GM12878 (cell line): ENCODE measurements around the gene CNR2. TPM values are rescaled to one million over a fixed set of nuclear protein-coding genes. Genes with fewer than 3 reads are reported as not detected.

Experiments
- ATAC-seq: fragments of 200-7000 bp; cut with Tn5 transposase; 3 replicates; pipeline ENCODE4 v1.9.1; 2020; ENCODE audit warnings: mild to moderate bottlenecking, moderate library complexity
- BruUV-seq: library from RNA; stranded (reverse); fragments of 400-500 nt; replicated peaks from 2 replicates; lab custom pipeline; 2021; lab: Mats Ljungman, UMichigan
- CTCF ChIA-PET: fragments of 300-600 bp; sonication (Branson Sonifier 250); formaldehyde crosslinking; extraction: SDS; loops from one replicate; lab custom pipeline; 2021; ENCODE audit warnings: inconsistent platforms; lab: Yijun Ruan, JAX
- POLR2A ChIA-PET: fragments of 350-600 bp; formaldehyde crosslinking; extraction: SDS; loops from one replicate; lab custom pipeline; 2021; ENCODE audit warnings: inconsistent platforms; lab: Charles Lee
- RAD21 ChIA-PET: fragments of 300-600 bp; sonication (Branson Sonifier 250); formaldehyde crosslinking; loops from one replicate; lab custom pipeline; 2023; ENCODE audit warnings: antibody characterized with exemption; ENCODE audit not compliant: unreplicated experiment; lab: Charles Lee
- SMC1A ChIA-PET: fragments of 300-600 bp; sonication (Branson Sonifier 250); formaldehyde crosslinking; loops from one replicate; lab custom pipeline; 2023; ENCODE audit not compliant: unreplicated experiment, uncharacterized antibody; lab: Charles Lee
- DNase-seq: peaks from one replicate; pipeline ENCODE4 v3.0.0-alpha.2; 2011; ENCODE audit warnings: low read depth, low spot score
- FAIRE-seq: peaks from 3 replicates; lab custom pipeline; 2011; peaks lifted over from hg19 to GRCh38; lab: Jason Lieb, UNC
- H2AFZ ChIP-seq: 2 replicates; pipeline ENCODE4 v1.6.0; 2011; ENCODE audit warnings: low read depth, low read length, control low read depth; ENCODE audit not compliant: control insufficient read depth
- H3K27ac ChIP-seq: 2 replicates; pipeline ENCODE4 v1.5.1; 2011; ENCODE audit warnings: control low read depth; ENCODE audit not compliant: control insufficient read depth, insufficient read depth
- H3K27me3 ChIP-seq, 2 experiments: replicated peaks in 1 of 2; 2 replicates each; pipeline versions ENCODE4 v1.6.0 to v1.6.1; 2011; ENCODE audit warnings: low read length in 1 of 2; ENCODE audit not compliant: control insufficient read depth in 2 of 2, insufficient read depth in 2 of 2
- H3K36me3 ChIP-seq, 2 experiments: 2 replicates each; pipeline ENCODE4 v1.5.1; 2011; ENCODE audit warnings: low read length in 1 of 2; ENCODE audit not compliant: control insufficient read depth in 2 of 2, insufficient read depth in 2 of 2
- H3K4me1 ChIP-seq: 2 replicates; pipeline ENCODE4 v1.6.1; 2011; ENCODE audit warnings: mild to moderate bottlenecking, low read length, moderate library complexity, mixed read lengths; ENCODE audit not compliant: control insufficient read depth, insufficient read depth
- H3K4me2 ChIP-seq: 2 replicates; pipeline ENCODE4 v1.6.0; 2011; ENCODE audit warnings: control low read depth; ENCODE audit not compliant: control insufficient read depth, insufficient read depth
- H3K4me3 ChIP-seq: fragments of 200-600 bp; sonication (generic); 2 replicates; pipeline ENCODE4 v1.5.1; 2016
- H3K79me2 ChIP-seq: 2 replicates; pipeline ENCODE4 v1.6.0; 2011; ENCODE audit warnings: low read length; ENCODE audit not compliant: control insufficient read depth, insufficient read depth
- H3K9ac ChIP-seq: 2 replicates; pipeline ENCODE4 v1.8.0; 2011; ENCODE audit warnings: low read length, control low read depth, mixed read lengths; ENCODE audit not compliant: control insufficient read depth, insufficient read depth
- H3K9me3 ChIP-seq: replicated peaks from 3 replicates; pipeline ENCODE4 v1.5.1; 2011; ENCODE audit warnings: mild to moderate bottlenecking, low read length; ENCODE audit not compliant: control insufficient read depth, insufficient read depth
- H4K20me1 ChIP-seq: 2 replicates; pipeline ENCODE4 v1.6.0; 2011; ENCODE audit not compliant: control insufficient read depth, insufficient read depth
- BHLHE40 ChIP-seq, 2 experiments: fragments of 450-650 bp in 1 of 2; IDR thresholded peaks; 2 replicates each; pipeline ENCODE4 v1.6.1; 2011 to 2017; ENCODE audit warnings: low read depth in 2 of 2, borderline replicate concordance in 1 of 2, improper control_type of control experiment in 1 of 2, low read length in 1 of 2, mild to moderate bottlenecking in 1 of 2
- BRCA1 ChIP-seq: IDR thresholded peaks from 2 replicates; pipeline ENCODE4 v1.6.1; 2011; ENCODE audit warnings: low read depth, low read length, improper control_type of control experiment
- CEBPB ChIP-seq, 2 experiments: fragments of 150-350 bp in 1 of 2; IDR thresholded peaks; 2 replicates each; pipeline ENCODE4 v1.6.1; 2012 to 2014; ENCODE audit warnings: low read depth in 2 of 2, low read length in 2 of 2, borderline replicate concordance in 1 of 2, inconsistent platforms in 1 of 2
- CREM ChIP-seq: IDR thresholded peaks from 2 replicates; pipeline ENCODE4 v1.6.1; 2014; ENCODE audit warnings: antibody characterized with exemption, low read depth
- EGR1 ChIP-seq, 2 experiments: IDR thresholded peaks; 1 replicate in 1 of 2; 2 replicates in 1 of 2; pipeline ENCODE4 v1.6.1; 2011 to 2012; ENCODE audit warnings: low read depth in 2 of 2, low read length in 2 of 2, borderline replicate concordance in 1 of 2, mild to moderate bottlenecking in 1 of 2, moderate library complexity in 1 of 2
- MTA2 ChIP-seq: fragments of 450-650 bp; IDR thresholded peaks from 2 replicates; pipeline ENCODE4 v1.6.1; 2016; ENCODE audit warnings: low read depth, mild to moderate bottlenecking, moderate library complexity
- POLR2A ChIP-seq: IDR thresholded peaks from 2 replicates; pipeline ENCODE4 v1.6.1; 2011; ENCODE audit warnings: low read depth, mild to moderate bottlenecking, low read length
- POLR2AphosphoS5 ChIP-seq: IDR thresholded peaks from 2 replicates; pipeline ENCODE4 v1.6.1; 2011; ENCODE audit warnings: mild to moderate bottlenecking, low read length, inconsistent platforms
- RB1 ChIP-seq: fragments of 450-650 bp; formaldehyde crosslinking; IDR thresholded peaks from 2 replicates; pipeline ENCODE4 v1.6.1; 2017; ENCODE audit warnings: mild to moderate bottlenecking, borderline replicate concordance
- RBBP5 ChIP-seq: fragments of 200-600 bp; sonication (generic); conservative IDR thresholded peaks from 2 replicates; pipeline ENCODE4 v1.6.1; 2016
- RCOR1 ChIP-seq: conservative IDR thresholded peaks from 2 replicates; pipeline ENCODE4 v1.6.1; 2012; ENCODE audit warnings: low read depth, low read length, improper control_type of control experiment
- RUNX3 ChIP-seq: IDR thresholded peaks from 2 replicates; pipeline ENCODE4 v1.6.1; 2012; ENCODE audit warnings: low read length, inconsistent platforms
- SUPT20H ChIP-seq: IDR thresholded peaks from 2 replicates; pipeline ENCODE4 v1.6.1; 2011; ENCODE audit warnings: low read depth, mild to moderate bottlenecking, low read length, moderate library complexity, borderline replicate concordance; ENCODE audit not compliant: control insufficient read depth
- WGBS: methylation state at CpG from one replicate; pipeline ENCODE4 v1.1.6; 2016; ENCODE audit warnings: low lambda C conversion rate; ENCODE audit not compliant: insufficient replicate concordance, insufficient coverage; ENCODE audit errors: missing lambda C conversion rate; 5-methylcytosine and 5-hydroxymethylcytosine counted together
- in situ Hi-C: fragments of 300-500 bp; cut with MboI; formaldehyde crosslinking; loops from 9 replicates; pipeline ENCODE4 v1.14.3; 2018; ENCODE audit warnings: mixed read lengths
- intact Hi-C: fragments of 100-400 bp; cut with micrococcal nuclease; formaldehyde crosslinking; loops from one replicate; pipeline ENCODE4 v1.14.2; 2022; ENCODE audit not compliant: unreplicated experiment
- polyA plus RNA-seq, 11 experiments: library from polyadenylated mRNA; depleted of rRNA in 4 of 11; unstranded in 6 of 11; stranded (reverse) in 5 of 11; fragments of >200 nt; fragmentation: Nextera tagmentation in 4 of 11; fragmentation: Illumina TruSeq in 1 of 11; extraction: Ambion mirVana in 4 of 11; extraction: Trizol in 1 of 11; gene quantifications; 1 replicate in 1 of 11; 2 replicates in 10 of 11; pipeline versions ENCODE4 v1.2.1 to v1.2.3, GENCODE V29; 2011 to 2016; ENCODE audit warnings: inconsistent platforms in 2 of 11, missing spikeins in 2 of 11, low read depth in 1 of 11
- total RNA-seq, 4 experiments: library from RNA; depleted of rRNA in 3 of 4; stranded (reverse); fragments of >200 nt in 3 of 4; fragmentation: Illumina TruSeq in 1 of 4; extraction: Trizol in 1 of 4; gene quantifications; 2 replicates each; pipeline versions ENCODE4 v1.2.1 to v1.2.3, GENCODE V29; 2013 to 2021
- TF ChIP-seq, protein P1 (sequence below): IDR thresholded peaks from 2 replicates; pipeline ENCODE4 v1.6.1; 2012; ENCODE audit warnings: low read depth, low read length, improper control_type of control experiment
- TF ChIP-seq, protein P2 (sequence below): fragments of 450-650 bp; IDR thresholded peaks from 2 replicates; pipeline ENCODE4 v1.6.1; 2016; ENCODE audit warnings: mild to moderate bottlenecking
- TF ChIP-seq, protein P3 (sequence below): fragments of 450-650 bp; IDR thresholded peaks from 2 replicates; pipeline ENCODE4 v1.6.1; 2017; ENCODE audit warnings: mild to moderate bottlenecking, moderate library complexity

The CNR2 gene
- total and polyA plus RNA-seq, 10 of the 15 experiments (the other 5 are each of a cell fraction or from before 2014, with no cell fraction given) = 0.46 to 19.8 (median 12.2) TPM

DNA sequence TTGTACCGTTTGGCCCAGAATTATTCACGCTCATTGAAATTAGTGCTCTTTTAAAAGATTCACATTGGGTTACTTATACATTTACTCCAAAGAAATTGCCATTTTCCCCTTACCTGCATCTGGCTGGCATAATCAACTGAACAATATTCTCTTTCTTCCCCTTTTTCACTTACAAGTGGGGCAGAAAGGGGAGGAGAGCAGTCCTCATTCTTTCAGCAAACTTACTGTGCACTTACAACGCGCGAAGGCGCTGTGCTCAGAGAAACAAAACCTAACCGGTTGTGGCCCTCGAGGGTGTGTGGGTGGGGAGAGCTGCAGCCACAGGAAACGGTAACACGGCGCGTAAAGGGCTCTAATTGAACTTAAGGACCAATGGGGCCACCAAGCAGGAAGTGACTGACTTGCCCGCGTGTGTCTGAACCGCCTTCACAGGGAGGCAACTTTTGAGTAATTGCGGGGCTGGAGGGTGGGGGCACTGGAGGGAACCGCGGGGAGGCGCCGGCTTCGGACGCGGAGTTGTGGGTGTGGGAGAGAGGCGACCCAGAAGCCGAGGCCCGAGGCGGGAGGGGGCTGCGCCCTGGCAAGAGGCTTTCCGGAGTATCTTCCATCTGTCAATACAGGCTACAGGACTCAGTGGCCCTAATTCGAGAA, 45.8 kb upstream of the CNR2 start:
- Histone ChIP-seq H2AFZ (peak overlapping the region; percentile 70), H3K4me3 (peak overlapping the region; percentile 87), H3K27me3 (no peaks in the 10 kb centered on the region), H3K9ac (peak overlapping the region; percentile 98), H3K4me1 (peaks cover 30% of the 10 kb centered on the region), H3K4me2 (peak overlapping the region; percentile 70), H3K9me3 (no peaks in the 10 kb centered on the region), H3K79me2 (peaks cover 28% of the 10 kb centered on the region), H3K36me3 (peaks cover 0 to 3% of the 10 kb centered on the region in 2 experiments; a peak in 1 of 4 replicates), H3K27ac (peak overlapping the region; percentile 97), H4K20me1 (no peaks in the 10 kb centered on the region)
- DNase-seq (peak; percentile 96), ATAC-seq (peak; percentile 87), FAIRE-seq (peak; percentile 94)
- intact Hi-C loops = loop anchor here (2.0 to 5.0 kb wide), 3 partner anchors 22 to 233 kb away; partner anchors contain the start of gene SRSF10
- ChIA-PET RAD21 (interaction anchor here (0.7 to 3.6 kb wide), 7 partner anchors 12 to 72 kb away, joined by 3 to 29 read pairs (median 11); no protein-coding TSS in a partner anchor), SMC1A (interaction anchor here (1.2 to 9.6 kb wide), 6 partner anchors 10 to 69 kb away, joined by 3 to 77 read pairs (median 6); partner anchors contain the start of gene SRSF10), POLR2A (interaction anchor here (0.5 to 8.1 kb wide), 6 partner anchors 20 to 190 kb away, joined by 3 to 108 read pairs (median 6); partner anchors contain the start of gene SRSF10), CTCF (interaction anchor here (0.6 to 3.4 kb wide), 4 partner anchors 11 to 72 kb away, joined by 3 to 21 read pairs (median 6); no protein-coding TSS in a partner anchor)
- in situ Hi-C loops = no loop called here
- no TSS peak for BruUV-seq
- 1% methylated on average over 30 of the region's 30 CpGs for WGBS
- TF ChIP-seq SUPT20H = no peak
- peak; percentile 93 for TF ChIP-seq POLR2AphosphoS5
- TF ChIP-seq POLR2A = peak; percentile 68
- TF ChIP-seq RBBP5 = no peak
- TF ChIP-seq MTA2 = peak; percentile 76
- TF ChIP-seq, protein P1, sequence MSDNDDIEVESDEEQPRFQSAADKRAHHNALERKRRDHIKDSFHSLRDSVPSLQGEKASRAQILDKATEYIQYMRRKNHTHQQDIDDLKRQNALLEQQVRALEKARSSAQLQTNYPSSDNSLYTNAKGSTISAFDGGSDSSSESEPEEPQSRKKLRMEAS = peak; percentile 46; the same call in 1 of the 2 replicates
- TF ChIP-seq, protein P2, sequence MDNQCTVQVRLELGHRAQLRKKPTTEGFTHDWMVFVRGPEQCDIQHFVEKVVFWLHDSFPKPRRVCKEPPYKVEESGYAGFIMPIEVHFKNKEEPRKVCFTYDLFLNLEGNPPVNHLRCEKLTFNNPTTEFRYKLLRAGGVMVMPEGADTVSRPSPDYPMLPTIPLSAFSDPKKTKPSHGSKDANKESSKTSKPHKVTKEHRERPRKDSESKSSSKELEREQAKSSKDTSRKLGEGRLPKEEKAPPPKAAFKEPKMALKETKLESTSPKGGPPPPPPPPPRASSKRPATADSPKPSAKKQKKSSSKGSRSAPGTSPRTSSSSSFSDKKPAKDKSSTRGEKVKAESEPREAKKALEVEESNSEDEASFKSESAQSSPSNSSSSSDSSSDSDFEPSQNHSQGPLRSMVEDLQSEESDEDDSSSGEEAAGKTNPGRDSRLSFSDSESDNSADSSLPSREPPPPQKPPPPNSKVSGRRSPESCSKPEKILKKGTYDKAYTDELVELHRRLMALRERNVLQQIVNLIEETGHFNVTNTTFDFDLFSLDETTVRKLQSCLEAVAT = peak; percentile 36; the same call in 1 of the 2 replicates
- 0 out of 2 replicates have a peak, but pooled peaks have one; percentile 4 for TF ChIP-seq RB1
- TF ChIP-seq CEBPB (IDR thresholded peaks at IDR 0.05; ENCODE audit: borderline replicate concordance in 1 of 2, low read depth in 2 of 2, low read length in 2 of 2) = no peak
- TF ChIP-seq RUNX3 = peak; percentile 89
- TF ChIP-seq RCOR1 = 0 out of 2 replicates have a peak, but pooled peaks have one; percentile 18
- TF ChIP-seq BRCA1 = no peak
- peak; percentile 37 to 95 for TF ChIP-seq EGR1 (IDR thresholded peaks at IDR 0.05; ENCODE audit: borderline replicate concordance in 1 of 2, low read depth in 2 of 2, low read length in 2 of 2)
- TF ChIP-seq, protein P3, sequence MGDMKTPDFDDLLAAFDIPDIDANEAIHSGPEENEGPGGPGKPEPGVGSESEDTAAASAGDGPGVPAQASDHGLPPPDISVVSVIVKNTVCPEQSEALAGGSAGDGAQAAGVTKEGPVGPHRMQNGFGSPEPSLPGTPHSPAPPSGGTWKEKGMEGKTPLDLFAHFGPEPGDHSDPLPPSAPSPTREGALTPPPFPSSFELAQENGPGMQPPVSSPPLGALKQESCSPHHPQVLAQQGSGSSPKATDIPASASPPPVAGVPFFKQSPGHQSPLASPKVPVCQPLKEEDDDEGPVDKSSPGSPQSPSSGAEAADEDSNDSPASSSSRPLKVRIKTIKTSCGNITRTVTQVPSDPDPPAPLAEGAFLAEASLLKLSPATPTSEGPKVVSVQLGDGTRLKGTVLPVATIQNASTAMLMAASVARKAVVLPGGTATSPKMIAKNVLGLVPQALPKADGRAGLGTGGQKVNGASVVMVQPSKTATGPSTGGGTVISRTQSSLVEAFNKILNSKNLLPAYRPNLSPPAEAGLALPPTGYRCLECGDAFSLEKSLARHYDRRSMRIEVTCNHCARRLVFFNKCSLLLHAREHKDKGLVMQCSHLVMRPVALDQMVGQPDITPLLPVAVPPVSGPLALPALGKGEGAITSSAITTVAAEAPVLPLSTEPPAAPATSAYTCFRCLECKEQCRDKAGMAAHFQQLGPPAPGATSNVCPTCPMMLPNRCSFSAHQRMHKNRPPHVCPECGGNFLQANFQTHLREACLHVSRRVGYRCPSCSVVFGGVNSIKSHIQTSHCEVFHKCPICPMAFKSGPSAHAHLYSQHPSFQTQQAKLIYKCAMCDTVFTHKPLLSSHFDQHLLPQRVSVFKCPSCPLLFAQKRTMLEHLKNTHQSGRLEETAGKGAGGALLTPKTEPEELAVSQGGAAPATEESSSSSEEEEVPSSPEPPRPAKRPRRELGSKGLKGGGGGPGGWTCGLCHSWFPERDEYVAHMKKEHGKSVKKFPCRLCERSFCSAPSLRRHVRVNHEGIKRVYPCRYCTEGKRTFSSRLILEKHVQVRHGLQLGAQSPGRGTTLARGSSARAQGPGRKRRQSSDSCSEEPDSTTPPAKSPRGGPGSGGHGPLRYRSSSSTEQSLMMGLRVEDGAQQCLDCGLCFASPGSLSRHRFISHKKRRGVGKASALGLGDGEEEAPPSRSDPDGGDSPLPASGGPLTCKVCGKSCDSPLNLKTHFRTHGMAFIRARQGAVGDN = peak; percentile 66
- peak; percentile 86 for TF ChIP-seq CREM
- TF ChIP-seq BHLHE40 (IDR thresholded peaks at IDR 0.05; ENCODE audit: borderline replicate concordance in 1 of 2, low read depth in 2 of 2, low read length in 1 of 2) = peak; percentile 41 to 56; a peak in 3 of 4 replicates
